Renal cortical epithelial cell (primary cell): ENCODE data around the gene ANKRD13B. TPM values are rescaled to one million over a fixed set of nuclear protein-coding genes. Genes with fewer than 3 reads are reported as not detected.

ENCODE experiments used
- DNase-seq: peaks from one replicate; pipeline ENCODE4 v3.0.0-alpha.2; 2011; ENCODE audit warnings: low read depth
- total RNA-seq: library from RNA; depleted of rRNA; stranded (reverse); fragments of >200 nt; gene quantifications from 2 replicates; pipeline ENCODE4 v1.2.3, GENCODE V29; 2014

Gene ANKRD13B
- total RNA-seq, 1 donor from 2014 or later: 12.8 TPM

- DNase-seq: no peak
Observed at GRCh38 chr17:29616300-29617048, 23.5 kb downstream of the ANKRD13B start.

- peak; percentile 49 for DNase-seq
Observed at GRCh38 chr17:29617125-29617480, 24.2 kb downstream of the ANKRD13B start.

- DNase-seq: peak; percentile 44
Observed at GRCh38 chr17:29617481-29618271, 24.7 kb downstream of the ANKRD13B start.

GRCh38 chr17:29618272-29619065 lies 25.5 kb downstream of the ANKRD13B start:
- no peak for DNase-seq

GRCh38 chr17:29619251-29619650 lies 26.3 kb downstream of the ANKRD13B start:
- DNase-seq: peak; percentile 67

- no peak for DNase-seq
Observed at GRCh38 chr17:29620271-29620670, 27.3 kb downstream of the ANKRD13B start.

GRCh38 chr17:29620779-29621500 lies 28.0 kb downstream of the ANKRD13B start:
- no peak for DNase-seq

- DNase-seq: no peak
Observed at GRCh38 chr17:29621751-29622194, 28.8 kb downstream of the ANKRD13B start.

- DNase-seq: no peak
Observed at GRCh38 chr17:29622337-29623282, 29.7 kb downstream of the ANKRD13B start, which contains the start of gene CORO6. TSS of gene CORO6 (minus strand) at chr17:29622912. CDS start at chr17:29621421, 1,491 bp downstream.

GRCh38 chr17:29623283-29623647 lies 30.3 kb downstream of the ANKRD13B start:
- DNase-seq: no peak

GRCh38 chr17:29624586-29624985 lies 31.7 kb downstream of the ANKRD13B start:
- DNase-seq: no peak

GRCh38 chr17:29625037-29625750 lies 32.3 kb downstream of the ANKRD13B start:
- no peak for DNase-seq

GRCh38 chr17:29627951-29628350 lies 35.0 kb downstream of the ANKRD13B start:
- no peak for DNase-seq

GRCh38 chr17:29628644-29629043 lies 35.7 kb downstream of the ANKRD13B start:
- no peak for DNase-seq

- no peak for DNase-seq
Observed at GRCh38 chr17:29629839-29630238, 36.9 kb downstream of the ANKRD13B start.

GRCh38 chr17:29630630-29631193 lies 37.8 kb downstream of the ANKRD13B start:
- DNase-seq: no peak

GRCh38 chr17:29633886-29634285 lies 41.0 kb downstream of the ANKRD13B start:
- DNase-seq: no peak

GRCh38 chr17:29640413-29640812 lies 47.5 kb downstream of the ANKRD13B start:
- peak; percentile 73 for DNase-seq

- no peak for DNase-seq
Observed at GRCh38 chr17:29640981-29641642, 48.2 kb downstream of the ANKRD13B start.
